Fibroblast of mammary gland (primary cell): ENCODE data around the gene MOGAT3.

Source experiments
- DNase-seq: peaks from one replicate; pipeline ENCODE4 v3.0.0-alpha.2; 2010; ENCODE audit warnings: low read depth
- H3K4me3 ChIP-seq: 2 replicates; pipeline ENCODE4 v1.5.1; 2011; ENCODE audit warnings: low read depth, mild to moderate bottlenecking, low read length, moderate library complexity; ENCODE audit not compliant: control insufficient read depth
- CTCF ChIP-seq: conservative IDR thresholded peaks from 2 replicates; pipeline ENCODE4 v1.5.1; 2011; ENCODE audit warnings: low read depth, low read length, inconsistent platforms; ENCODE audit not compliant: control insufficient read depth, insufficient read depth

The MOGAT3 gene

DNA sequence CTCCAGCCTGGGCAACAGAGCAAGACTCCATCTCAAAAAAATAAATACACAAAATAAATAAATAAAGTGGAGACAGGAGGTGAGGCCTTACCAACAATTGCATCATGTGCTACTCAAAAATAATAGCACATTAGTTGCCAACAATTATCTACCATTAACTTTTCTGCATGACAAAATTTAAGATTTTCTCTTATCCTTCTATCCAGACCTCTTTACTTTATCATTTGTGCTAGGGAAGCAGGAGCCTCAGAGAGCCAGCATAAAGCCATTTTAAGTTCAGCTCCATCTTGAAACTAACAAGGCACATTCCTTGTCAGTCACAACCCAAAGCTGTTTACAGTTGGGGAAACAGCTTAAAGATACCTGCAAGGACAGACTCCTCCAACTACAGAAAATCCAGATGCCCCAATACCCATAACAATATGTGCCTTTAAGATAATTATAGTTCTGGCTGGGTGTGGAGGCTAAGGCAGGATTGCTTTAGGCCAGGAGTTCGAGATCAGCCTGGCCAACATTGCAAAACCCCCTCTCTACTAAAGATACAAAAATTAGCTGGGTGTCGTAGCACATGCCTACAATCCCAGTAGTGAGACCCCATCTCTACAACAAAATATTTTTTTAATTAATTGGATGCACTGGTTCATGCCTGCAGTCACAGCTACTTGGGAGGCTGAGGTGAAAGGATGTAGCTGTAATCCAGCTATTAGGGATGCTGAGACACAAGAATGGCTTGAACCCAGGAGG lies 48.8 kb downstream of the MOGAT3 start:
- no peak overlapping the region for H3K4me3 ChIP-seq
- TF ChIP-seq CTCF = no peak
- DNase-seq = no peak
